GM12865 (cell line): ENCODE data around the gene DUOX1.
"Not testable (repeated sequence)": the region's sequence is repeated elsewhere in the genome, so short reads cannot be mapped to it uniquely, and the experiment has no call there.

Experiments
- DNase-seq: peaks from one replicate; pipeline ENCODE4 v3.0.0; 2010; ENCODE audit warnings: low read depth
- H3K4me3 ChIP-seq: 2 replicates; pipeline ENCODE4 v1.5.1; 2011; ENCODE audit warnings: mild to moderate bottlenecking, low read depth, low read length, control low read depth
- TF ChIP-seq, protein P1 (sequence below): IDR thresholded peaks from 2 replicates; pipeline ENCODE4 v1.5.1; 2011; ENCODE audit warnings: low read length, control low read depth, low read depth, inconsistent platforms; ENCODE audit not compliant: insufficient read depth; ENCODE audit errors: missing control alignments

Gene DUOX1

DNA sequence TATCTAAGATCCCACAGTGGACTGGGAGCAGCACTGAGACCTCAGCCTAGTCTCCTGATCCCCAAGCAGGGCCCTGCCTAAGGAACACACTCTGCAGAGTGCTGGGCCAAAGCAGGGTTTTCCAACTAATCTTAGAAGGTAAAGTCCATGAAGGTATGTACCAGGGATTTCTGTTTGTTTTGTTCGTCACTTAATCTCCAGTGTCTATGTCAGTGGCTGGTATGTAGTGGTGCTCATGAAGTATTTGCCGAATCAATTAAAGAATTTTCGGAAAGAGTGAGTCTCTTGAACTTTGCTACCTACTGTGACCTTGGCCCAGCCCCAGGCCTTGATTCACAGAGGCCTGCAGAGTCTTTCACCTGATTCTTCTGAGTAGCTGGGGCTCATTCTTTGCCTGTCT is 1.7 kb downstream of the DUOX1 start:
- no peak for DNase-seq
- no peak overlapping the region for H3K4me3 ChIP-seq
- TF ChIP-seq, protein P1, sequence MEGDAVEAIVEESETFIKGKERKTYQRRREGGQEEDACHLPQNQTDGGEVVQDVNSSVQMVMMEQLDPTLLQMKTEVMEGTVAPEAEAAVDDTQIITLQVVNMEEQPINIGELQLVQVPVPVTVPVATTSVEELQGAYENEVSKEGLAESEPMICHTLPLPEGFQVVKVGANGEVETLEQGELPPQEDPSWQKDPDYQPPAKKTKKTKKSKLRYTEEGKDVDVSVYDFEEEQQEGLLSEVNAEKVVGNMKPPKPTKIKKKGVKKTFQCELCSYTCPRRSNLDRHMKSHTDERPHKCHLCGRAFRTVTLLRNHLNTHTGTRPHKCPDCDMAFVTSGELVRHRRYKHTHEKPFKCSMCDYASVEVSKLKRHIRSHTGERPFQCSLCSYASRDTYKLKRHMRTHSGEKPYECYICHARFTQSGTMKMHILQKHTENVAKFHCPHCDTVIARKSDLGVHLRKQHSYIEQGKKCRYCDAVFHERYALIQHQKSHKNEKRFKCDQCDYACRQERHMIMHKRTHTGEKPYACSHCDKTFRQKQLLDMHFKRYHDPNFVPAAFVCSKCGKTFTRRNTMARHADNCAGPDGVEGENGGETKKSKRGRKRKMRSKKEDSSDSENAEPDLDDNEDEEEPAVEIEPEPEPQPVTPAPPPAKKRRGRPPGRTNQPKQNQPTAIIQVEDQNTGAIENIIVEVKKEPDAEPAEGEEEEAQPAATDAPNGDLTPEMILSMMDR: no peak

GRCh38 chr15:45132844-45133560 is 3.2 kb downstream of the DUOX1 start:
- TF ChIP-seq, protein P1: no peak
- H3K4me3 ChIP-seq: no peak overlapping the region
- no peak for DNase-seq

GRCh38 chr15:45133561-45133920 is 3.7 kb downstream of the DUOX1 start:
- DNase-seq: no peak
- no peak overlapping the region for H3K4me3 ChIP-seq
- TF ChIP-seq, protein P1: no peak

DNA sequence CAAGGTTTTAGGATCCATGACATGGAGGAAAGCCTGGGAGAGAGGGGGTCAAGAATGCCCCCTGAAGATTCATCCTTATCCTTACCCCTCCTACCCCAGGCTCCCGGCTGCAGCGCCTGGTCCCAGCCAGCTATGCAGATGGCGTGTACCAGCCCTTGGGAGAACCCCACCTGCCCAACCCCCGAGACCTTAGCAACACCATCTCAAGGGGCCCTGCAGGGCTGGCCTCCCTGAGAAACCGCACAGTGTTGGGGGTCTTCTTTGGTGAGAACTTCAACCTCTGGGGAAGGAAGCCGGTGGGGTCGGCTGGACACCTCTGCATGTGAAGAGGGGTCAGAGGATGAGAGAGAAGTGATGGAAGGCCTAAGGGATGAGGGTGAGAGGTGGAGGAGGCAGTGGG is 4.3 kb downstream of the DUOX1 start:
- DNase-seq: no peak
- TF ChIP-seq, protein P1: no peak
- no peak overlapping the region for H3K4me3 ChIP-seq

GRCh38 chr15:45134682-45135604 is 5.1 kb downstream of the DUOX1 start:
- DNase-seq: no peak
- TF ChIP-seq, protein P1: no peak
- no peak overlapping the region for H3K4me3 ChIP-seq

DNA sequence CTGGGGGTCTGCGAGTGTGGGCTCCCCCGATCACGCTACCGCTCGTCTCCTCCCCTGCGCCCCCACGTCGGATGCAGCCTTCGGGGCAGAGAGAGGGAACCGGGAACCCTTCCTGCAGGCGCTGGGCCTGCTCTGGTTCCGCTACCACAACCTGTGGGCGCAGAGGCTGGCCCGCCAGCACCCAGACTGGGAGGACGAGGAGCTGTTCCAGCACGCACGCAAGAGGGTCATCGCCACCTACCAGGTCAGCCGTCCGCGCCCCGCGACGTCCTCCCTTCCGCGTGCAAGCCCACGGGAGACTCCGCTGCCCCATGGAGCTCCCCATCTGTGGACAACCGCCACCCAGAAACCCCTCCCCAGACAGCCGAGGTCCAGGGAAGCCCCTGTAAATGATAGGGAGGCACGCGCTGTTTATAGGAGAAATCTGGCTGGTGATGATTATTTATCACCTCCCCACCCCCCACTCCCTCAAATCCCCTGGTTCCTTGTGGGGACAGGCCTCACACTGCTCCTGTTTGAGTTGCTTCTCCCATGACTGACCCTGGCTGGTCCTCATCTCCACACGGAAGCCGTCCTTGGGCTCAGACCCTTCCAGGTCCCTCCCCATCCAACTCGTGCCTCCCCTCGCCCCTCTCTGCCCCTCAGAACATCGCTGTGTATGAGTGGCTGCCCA is 6.0 kb downstream of the DUOX1 start:
- not testable (repeated sequence) for H3K4me3 ChIP-seq, DNase-seq

DNA sequence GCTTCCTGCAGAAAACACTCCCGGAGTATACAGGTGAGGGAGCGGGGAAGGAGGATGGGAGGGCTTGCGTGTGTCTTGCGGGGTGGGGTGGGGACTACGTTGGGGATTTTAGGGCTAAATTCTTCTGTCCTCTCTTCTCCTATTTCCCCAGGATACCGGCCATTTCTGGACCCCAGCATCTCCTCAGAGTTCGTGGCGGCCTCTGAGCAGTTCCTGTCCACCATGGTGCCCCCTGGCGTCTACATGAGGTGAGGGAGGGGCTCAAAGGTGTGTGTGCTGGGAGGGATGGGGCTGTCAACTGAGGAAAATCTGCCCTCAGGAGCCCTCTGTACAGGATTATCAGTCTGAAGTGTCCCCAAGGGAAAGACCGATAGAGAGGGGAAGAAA is 6.6 kb downstream of the DUOX1 start:
- TF ChIP-seq, protein P1: no peak
- DNase-seq: no peak
- H3K4me3 ChIP-seq: no peak overlapping the region
